NCI-H2081 treated with DMSO at 0.1 percent for 48 hours (cell line): ENCODE results near the gene PDZD2.

ENCODE experiments used
- DNase-seq: peaks from one replicate; lab custom pipeline; 2025; lab: John Stamatoyannopoulos, UW

Gene PDZD2

DNA sequence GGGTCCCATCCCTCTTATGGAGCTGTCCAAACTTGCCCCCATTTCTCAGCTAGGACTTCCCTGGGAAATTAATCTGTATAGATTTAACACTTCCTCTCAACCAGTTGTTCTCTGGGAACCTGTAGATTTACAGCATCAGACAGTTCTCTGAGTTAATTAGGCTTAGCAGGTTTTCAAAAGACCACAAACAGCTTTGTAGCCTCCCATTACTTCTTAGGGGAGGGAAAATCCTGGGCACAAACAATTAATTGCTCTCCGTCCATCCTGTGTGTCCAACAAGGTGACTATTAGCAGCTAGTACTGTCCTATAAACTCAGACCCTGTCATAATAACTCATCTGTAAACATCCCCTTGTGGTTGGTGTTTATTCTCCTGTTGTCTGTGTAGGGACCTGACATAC is 337.2 kb downstream of the PDZD2 start:
- DNase-seq, result no peak

- no peak for DNase-seq
Observed at GRCh38 chr5:31981361-31981945, 342.5 kb downstream of the PDZD2 start.

- no peak for DNase-seq
Observed at GRCh38 chr5:31982027-31982426, 343.1 kb downstream of the PDZD2 start.

DNA sequence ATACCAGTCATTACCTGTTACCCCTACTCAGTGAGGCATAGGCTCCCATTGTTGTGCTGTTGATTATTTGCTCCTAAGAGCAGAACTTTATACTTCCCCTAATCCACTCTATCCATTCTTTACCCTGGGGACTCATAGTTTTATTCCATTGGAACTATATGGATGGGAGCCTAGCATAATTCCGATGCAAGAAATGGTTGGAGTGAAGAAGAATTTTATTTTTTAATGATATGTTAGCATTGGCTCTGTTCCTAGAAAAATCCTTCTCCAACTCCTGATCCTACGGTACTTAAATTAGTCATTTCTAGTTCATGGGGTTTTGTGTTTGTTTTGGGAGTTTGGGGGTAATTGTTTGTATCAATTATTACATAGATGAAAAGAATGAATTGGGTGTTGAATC is 343.7 kb downstream of the PDZD2 start:
- no peak for DNase-seq

DNA sequence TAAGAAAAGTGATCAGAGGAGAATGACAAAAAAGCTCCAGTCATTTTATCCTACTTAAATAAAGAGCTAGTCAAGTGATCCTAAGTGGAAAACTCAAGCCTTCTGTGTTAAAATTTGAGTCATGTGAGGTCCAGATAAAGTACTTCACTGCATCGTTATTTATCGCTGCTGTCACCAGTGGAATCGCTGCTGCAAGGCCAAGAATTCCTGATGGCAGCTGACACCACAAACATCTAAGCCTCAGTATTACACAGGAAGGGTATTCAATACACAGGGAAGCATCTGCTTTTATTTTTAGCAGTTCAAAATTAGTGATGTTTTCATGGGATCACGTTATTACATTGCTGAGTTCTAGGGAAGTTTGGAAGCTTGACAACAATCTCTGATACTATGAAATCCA is 344.9 kb downstream of the PDZD2 start:
- no peak for DNase-seq

DNA sequence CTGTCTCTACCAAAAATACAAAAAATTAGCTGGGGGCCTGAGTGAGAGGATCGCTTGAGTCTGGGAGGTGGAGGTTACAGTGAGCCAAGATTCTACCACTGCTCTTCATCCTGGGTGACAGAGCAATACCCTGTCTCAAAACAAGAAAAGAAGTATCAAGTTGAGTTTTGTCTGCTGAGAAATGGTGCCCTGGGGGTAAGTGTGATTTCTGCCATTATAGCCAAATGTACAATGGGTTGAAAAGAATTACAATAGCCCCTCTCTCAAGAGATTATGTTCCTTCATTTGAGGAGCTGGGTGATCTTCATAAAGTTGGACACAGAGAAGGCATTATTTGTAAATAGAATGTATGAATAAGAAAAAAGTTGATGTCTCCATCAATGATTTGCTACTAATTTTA is 345.8 kb downstream of the PDZD2 start:
- no peak for DNase-seq

DNA sequence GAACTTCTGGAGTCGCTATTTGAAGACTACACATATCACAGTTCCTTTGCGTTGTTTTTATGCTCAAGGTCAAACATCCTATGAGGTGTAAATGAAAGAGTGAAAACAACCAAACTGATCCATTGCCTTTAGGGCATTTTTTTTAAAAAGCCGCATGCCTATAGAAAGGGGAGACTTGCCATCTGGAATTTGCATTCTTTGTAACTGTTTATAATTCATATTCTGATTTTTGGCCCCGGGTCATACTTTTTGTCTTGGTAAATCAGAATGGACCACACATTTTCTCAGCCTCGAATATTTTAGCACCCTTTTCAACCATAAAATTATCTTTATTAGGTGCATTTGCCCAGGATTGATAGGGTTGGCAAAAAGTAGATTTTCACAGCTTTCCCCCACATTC is 347.2 kb downstream of the PDZD2 start:
- no peak for DNase-seq

DNA sequence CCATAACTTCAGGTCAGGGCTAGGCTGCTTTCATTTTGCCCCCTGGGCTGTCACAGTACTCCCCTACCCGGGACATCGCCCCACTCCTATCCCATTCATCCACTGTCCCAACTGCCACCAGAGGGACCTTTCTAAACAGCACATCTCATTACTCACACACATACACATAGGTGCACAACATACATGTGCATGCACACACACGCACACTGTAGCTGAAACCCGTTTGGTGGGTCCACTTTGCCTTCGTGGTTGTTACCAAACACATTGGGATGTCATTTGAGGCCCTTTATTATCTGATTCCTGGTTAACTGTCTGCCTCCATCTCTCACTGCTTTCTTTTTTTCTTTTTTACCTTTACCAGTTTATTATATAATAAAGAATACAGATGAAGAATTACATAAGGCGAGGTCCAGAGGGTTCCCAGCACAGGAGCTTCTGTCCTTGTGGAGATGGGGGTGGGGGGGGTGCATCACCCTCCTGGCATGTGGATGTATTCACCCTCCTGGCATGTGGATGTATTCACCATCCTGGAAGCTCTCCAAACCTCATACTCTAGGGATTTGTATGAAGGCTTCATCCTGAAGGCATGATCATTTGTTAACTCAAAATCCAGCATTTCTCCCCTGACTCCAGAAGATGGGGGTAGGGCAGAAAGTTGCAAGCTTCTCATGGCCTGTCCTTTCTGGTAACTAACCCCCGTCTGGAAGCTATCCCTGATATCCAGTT is 349.2 kb downstream of the PDZD2 start:
- DNase-seq, result no peak

GRCh38 chr5:31990081-31990650 is 351.2 kb downstream of the PDZD2 start:
- DNase-seq, result no peak

DNA sequence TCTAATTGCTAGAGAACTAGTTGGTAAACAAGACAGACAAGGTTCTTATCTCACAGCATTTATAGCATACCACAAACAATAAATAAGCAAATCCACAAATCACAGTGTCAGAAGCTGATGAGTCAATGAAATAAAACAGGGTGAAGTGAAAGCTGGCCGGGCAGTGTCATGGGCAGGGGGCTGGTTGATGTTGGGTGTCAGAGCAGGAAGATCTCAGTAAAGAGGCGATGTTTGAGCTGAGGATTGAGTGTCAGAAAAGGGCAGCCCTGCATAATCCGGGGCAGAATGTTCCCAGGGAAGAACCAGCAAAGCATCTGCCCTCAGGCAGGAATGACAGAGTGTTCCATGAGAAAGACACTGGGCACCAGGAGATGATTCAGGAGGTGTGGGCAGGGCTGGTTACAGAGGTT is 351.8 kb downstream of the PDZD2 start:
- DNase-seq, result no peak

GRCh38 chr5:31992377-31992776 is 353.4 kb downstream of the PDZD2 start:
- no peak for DNase-seq

DNA sequence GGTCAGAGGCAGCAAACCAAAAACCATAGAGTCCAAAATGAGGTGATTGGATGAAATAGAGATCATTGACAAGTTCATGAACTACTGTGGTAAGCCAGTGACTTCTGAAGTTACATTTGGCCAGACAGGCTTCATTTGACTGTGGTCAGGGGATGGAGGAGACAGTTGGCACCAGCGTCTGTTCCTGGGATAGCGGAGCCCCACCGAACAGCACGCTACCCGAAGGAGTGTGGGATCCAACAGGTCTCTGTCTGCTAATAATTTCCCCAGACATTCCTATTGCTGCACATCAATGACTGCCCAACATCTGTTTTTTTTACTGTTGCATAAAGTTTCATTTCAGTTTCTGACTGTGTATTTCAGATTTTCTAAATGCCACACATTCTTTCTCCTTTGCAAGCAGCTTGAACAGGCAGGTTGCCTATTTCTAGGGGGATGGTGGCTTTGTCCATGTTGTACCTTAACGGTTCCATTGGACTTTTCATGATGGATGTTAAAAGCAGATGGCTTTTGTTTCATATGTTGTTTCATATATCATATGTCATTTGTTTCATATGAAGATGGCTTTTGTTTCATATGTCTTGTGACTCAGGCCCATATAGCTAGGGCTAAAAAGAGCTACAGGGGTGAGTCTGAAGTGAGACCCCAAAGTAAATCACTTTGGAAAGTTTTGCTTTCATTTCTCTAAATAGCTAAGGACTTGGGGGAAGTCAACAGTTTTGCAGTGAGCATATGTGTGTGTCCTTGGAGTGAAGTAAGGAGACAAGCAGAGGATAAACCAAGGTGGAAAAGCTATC is 354.4 kb downstream of the PDZD2 start:
- no peak for DNase-seq

- no peak for DNase-seq
Observed at GRCh38 chr5:31995006-31995405, 356.1 kb downstream of the PDZD2 start.

DNA sequence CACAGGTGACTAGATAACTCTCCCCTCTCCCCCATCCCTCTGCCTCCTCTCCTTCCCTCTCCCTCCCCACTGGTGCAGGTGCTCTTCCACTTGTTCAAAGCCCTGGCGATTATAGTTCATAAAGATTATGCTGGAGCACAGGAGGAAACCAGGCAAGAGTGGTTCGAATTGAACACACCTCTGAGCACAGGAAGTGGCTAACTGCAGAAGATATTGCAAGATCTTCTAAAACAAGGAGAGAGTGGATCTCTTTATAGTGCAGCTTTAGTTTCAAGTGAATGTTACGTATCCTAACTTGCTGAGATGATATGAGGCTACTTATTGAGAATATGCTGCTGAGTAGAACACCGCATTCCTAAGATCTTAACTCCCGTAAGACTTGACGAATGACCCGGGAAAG is 356.8 kb downstream of the PDZD2 start:
- DNase-seq, result no peak

GRCh38 chr5:31996909-31997308 is 358.0 kb downstream of the PDZD2 start:
- no peak for DNase-seq

DNA sequence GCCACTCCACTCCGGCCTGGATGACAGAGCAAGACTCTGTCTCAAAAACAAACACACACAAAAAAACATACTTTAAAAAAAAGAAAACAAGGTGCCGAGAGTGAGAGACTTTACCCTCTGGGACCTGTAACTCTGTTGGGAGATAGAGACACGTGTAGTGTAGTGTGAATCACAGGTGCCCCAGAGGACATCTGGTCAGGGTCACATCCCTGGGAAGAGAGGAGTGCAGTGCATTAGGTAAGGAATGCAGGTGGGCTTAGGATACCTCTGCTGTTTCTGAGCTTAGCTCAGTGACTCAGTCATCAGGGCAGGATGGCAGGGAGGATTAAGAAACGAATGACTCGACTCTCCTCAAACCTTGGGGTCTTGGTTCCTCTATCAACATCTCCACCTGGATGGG is 360.5 kb downstream of the PDZD2 start:
- no peak for DNase-seq

- DNase-seq, result no peak
Observed at GRCh38 chr5:32000731-32001130, 361.8 kb downstream of the PDZD2 start.

DNA sequence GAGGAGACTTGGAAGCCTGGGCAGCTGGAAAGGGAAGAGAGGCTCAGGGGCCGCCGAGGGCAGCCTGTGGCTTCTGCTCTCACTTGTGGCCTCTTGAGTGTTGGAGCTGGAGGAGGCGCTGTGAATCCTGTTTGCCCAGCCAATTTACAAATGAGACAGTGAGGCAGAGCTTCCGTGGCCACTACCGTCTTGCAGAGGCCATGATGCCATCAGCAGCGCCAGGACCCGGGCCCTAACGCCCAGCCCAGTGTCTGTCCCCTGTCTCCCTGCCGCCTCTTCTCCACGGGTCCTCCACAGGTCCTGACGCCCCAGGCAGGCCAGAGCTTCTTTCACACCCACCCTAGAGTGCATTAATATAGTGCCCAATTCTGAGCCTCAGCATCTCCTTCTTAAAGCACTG is 362.4 kb downstream of the PDZD2 start:
- no peak for DNase-seq

GRCh38 chr5:32001707-32002106 is 362.8 kb downstream of the PDZD2 start:
- no peak for DNase-seq

DNA sequence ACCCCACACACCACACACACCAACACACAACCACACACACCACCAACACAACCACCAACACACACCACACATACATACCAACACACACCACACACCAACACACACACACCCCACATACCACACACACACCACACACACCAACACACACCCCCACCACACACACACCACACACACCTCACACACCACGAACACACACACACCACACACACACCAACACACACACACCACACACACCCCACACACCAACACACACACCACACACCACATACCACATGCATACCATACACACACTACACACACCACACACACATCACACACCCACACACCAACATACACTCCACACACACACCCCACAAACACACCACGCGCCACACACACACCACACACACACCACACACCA is 363.8 kb downstream of the PDZD2 start:
- no peak for DNase-seq

DNA sequence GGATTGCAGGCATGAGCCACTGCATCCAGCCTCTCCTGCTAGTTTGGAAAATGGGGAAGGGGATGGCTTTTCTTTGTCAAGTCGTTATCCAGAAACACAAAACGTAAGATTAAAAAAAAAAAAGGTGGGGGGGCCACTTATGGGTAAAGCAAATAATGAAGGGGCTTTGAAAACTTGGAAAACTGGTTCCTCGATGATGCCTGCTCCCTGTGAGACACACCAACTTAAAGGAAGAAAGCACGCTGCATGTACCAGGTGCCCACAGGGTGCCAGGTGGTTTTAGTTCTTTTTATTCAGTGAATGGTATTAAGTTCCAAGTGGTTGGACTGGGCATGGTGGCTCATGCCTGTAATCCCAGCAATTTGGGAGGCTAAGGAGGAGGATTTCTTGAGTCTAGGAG is 365.1 kb downstream of the PDZD2 start:
- no peak for DNase-seq

DNA sequence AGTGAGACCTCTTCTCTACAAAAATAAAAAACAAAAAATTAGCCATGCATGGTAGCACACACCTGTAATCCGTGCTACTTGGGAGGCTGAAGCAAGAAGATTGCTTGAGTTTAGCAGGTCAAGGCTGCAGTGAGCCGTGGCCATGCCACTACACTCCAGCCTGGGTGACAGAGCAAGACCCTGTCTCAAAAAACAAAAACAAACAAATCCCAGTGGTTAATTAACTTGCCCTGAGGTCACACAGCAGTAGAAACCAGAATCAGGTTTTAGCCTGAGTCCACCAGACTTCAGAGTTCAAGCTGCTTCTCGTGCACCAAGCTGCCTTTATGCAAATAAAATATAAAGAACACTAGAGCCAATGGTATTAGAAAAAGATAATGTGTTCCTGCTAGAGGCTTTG is 365.5 kb downstream of the PDZD2 start:
- DNase-seq, result no peak

- DNase-seq, result no peak
Observed at GRCh38 chr5:32008746-32009145, 369.8 kb downstream of the PDZD2 start.
